GM10847 (cell line): Measurements from ENCODE around the gene DNAJC18.

Source experiments
- POLR2A ChIP-seq: IDR thresholded peaks from 2 replicates; pipeline ENCODE4 v1.6.1; 2011; ENCODE audit not compliant: insufficient read length; ENCODE audit errors: extremely low read depth

DNAJC18 gene

DNA sequence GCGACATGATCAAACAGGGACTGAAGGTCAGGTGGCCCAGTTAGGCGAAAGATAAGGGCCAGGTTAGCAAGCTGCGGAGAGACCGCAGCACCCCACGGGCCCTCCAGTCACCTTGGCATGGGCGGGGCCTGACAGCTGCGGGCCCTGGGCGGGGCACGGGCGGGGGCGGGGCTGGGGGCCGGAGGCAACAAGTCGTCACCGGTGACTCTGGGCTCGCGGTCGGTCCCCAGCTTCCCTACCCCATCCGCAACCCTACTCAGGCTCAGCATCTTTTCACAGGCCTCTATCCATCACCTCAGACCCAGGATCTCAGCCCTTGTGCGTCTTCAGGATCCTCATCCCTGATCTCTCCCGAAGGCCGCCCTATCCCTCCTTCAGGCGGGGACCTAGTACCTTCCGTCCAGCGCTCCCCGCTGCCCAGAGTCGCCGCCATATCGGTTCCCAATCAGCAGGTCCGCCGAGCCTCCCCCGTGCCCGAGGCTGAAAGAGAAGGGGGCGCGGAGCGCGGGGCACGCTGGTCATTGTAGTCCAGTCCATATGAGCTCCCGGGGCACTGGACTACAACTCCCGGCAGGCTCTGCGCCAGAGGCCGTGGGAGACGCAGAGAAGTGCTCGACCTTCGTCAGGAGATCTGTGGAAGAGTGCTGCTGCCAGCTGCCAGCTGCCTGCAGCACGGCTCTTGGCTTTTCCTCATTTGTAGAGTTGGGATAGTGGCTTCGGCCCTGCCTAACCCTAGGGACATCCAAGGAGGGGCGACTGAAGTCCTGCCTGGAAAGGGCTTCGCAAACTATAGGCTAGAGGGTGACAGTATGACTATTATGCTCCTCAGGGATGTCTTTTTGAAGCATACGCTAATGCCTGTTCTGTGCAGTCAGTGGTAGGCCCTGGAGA, at the start of gene DNAJC18:
Gene DNAJC18, minus strand, starts transcription at position 513 of the 891 bp plus-strand sequence. Its CDS starts 80 bp downstream, at position 433.
- TF ChIP-seq POLR2A: no peak

DNA sequence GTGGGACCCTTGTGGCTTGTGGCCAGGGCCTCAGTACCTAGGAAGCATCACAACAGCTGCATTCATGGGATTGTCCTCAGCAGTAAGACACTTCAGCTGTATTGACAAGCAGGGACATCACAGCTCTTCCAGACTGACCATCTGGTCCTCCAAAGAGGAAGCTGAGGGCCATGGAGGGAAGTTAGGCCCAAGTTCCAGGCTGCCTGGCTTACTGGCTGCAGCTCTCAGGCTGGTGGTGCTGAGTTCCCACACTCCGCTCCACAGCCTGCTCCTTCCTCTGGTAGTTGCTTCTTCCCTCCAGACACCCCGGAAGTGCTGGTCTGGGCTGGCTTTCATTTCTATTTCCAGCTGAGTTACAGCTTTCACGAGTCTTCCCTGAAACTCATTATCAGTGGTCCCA, 48.9 kb upstream of the DNAJC18 start:
- no peak for TF ChIP-seq POLR2A

DNA sequence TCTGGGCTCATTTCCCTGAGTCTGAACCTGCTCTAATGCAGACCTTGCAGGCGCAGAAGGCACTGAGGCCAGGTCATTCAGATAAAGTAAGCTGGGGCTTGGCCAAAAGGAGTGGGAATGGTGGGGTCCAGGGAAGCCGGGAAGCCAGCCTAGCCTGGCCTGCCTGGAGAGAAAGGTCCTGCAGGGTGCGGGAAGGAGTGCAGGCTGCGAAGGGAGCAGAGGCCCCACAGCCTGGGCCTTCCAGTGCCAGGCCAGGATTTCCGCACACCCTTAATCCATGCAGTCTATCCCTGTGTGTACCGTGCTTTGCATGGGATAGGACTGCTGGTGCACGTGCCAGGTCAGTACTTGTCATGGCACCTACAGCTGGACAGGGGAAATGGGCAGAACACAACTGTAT, 46.9 kb upstream of the DNAJC18 start:
- no peak for TF ChIP-seq POLR2A

DNA sequence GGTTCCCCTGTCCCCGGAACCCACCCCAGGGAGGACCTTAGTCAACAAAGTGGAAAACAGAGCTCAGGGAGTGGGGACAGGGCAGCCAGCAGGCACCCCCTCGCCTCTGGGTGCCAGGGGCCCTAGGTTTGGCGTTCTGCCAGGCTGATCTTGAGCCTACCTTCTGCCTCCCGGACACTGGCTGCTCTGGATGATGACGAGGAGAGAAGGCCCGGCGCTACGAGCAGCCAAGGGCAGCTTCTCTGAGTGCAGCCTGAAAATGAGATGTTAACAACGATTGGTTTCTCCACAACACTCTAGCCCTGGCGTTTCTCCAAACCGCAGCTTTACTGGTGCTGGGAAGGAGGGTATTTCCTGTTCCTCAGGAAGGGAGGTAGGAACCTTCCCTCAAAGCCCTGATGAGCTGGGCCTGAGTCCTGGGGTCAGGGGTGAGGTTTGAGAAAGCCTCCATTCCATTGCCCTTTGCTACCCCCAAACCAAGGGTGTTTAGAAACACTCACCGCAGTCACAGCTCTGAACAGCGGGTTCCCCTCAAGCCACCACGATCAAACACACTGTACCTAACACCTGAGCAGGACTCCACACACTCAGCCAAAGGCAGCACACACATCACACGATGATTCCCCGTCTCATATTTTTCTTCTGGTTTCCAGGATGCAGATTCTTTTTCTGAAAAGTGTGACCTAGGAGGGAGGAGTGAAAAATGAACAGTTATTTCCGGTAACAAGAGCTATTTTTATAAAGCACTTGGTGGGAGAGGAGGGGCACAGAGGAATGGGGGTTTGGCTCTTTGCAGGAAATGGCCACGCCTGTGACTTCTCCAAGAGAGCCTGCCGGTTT, 42.9 kb upstream of the DNAJC18 start, which contains the start of gene STING1:
Gene STING1, minus strand, starts transcription at position 709 of the 840 bp plus-strand sequence. CDS start 1,054 bp downstream, outside the sequence.
- no peak for TF ChIP-seq POLR2A

DNA sequence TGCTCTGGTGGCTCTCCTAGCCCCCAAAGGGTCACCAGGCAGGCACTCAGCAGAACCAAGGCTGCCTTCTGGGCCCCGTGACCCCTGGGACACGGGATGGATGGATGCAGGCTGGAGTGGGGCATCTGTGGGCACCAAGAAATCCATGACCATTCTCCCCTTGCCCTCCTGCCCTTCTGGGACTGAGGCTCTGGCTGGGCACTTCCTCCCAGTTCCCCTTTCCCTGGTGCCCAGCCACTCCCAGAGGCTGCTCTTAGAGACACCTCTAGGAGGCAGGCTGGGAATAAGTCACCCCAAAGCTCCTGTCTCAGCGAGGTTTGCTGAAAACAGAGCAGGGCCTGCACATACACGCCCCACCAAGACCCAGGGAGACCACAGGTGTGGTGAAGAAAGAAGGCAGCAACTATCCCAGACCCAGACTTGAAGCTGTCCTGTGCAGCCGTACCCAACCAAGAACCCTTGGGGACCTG, 42.3 kb upstream of the DNAJC18 start:
- no peak for TF ChIP-seq POLR2A

DNA sequence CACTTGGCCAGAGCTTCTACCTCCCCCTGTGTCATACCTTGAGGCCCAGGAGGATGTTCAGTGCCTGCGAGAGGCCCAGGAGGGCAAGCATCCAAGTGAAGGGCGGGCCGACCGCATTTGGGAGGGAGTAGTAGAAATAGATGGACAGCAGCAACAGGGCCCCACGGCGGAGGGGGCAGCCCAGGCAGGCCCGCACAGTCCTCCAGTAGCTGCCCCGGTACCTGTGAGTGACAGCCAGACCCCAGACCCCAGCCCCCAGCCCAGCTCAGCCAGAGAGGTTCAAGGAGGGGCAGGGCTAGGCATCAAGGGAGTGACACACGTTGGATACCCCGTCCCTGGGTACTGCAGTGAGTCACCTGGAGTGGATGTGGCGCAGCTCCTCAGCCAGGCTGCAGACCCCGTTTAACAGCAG, 41.8 kb upstream of the DNAJC18 start:
- TF ChIP-seq POLR2A: no peak

DNA sequence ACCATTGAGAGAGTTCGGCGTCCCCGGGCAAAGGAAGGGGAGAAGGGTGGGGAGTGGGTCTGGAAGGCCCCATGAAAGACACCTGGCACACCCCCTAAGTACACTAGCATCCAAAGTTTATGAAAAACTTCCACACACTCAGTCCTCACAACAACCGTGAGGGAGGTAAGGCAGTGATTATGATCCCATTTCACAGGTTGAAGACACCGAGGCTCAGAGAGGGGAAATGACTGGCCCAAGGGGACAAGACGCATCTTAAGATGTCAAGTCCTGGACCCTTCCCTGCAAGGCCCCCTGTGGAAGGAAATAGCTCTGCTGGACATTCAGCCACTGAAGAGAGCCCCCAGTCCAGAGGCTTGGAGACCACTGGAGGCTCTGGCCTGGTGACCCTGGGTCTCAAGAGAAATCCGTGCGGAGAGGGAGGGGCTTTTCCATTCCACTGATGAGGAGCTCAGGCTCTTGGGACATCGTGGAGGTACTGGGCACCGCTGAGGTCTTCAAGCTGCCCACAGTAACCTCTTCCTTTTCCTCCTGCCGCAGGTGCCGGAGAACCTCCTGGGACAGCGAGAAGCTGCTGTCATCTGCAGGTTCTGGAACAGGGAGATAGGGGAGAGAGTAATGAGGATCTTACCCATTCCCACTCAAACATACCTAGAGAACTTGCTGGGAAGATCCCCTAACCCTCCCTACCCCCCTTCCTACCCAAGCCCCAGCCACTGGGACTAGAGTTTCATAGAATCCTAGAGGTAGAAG, 36.7 kb upstream of the DNAJC18 start:
- TF ChIP-seq POLR2A: no peak

DNA sequence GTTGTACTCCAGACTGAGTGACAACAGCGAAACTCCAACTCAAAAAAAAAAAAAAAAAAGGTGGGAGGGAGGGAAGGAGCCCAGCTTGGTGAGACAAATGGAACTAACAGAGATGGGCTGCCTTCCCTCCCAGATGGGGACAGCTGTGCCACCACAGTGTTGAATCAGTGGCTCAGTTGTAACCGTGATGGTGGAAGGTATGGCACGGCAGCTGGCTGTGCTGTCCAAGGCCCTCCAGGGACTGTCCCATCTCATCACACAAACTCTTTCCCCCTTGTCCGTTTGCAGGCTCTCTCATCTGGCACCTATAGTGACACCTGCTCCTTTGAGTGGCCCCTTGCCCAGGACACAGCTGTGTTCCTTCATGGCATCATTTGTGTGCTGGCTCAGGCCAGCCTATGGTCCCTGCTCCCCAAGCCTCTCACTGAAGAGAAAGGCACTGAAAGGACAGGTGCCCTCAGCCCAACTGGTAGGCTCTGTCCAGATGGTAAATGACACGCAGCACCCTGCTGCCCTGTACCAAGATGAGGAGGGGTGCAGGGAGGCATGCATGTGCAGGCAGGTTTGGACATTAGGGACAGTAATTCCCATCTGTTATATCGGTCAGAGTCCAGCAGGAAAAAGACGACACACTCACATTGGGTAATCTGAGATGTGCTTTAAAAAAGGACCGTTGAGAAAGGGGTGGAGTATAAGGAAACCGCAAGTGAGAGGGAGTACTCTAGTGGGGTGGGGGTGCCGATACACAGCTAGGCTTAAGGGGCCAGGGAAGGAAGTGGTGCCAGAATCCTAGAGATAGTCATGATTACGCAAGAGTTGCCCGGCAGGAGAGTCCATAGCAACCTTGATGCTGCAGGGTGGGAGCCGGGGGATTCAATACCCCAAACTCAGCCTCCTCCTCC, 35.8 kb upstream of the DNAJC18 start:
- TF ChIP-seq POLR2A: no peak

DNA sequence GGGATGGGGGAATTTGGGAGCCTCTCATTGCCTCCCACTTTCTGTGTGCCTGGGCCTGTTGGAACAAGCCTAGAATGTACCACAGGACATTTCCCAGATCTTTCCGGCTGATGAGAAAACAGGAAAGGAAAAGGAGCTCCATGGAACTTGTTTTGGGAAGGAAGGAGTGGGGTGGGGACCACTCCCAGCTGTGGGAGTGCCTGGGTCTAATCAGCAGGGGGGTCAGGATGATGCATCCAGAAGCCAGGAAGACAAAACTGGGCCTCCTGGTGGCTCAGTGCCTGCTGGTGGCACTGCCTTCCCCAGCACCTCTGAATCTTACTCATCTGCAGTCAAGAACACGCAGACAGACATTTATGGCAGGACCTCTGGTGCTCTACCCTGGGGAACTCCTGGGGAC, 34.2 kb upstream of the DNAJC18 start:
- TF ChIP-seq POLR2A: no peak

DNA sequence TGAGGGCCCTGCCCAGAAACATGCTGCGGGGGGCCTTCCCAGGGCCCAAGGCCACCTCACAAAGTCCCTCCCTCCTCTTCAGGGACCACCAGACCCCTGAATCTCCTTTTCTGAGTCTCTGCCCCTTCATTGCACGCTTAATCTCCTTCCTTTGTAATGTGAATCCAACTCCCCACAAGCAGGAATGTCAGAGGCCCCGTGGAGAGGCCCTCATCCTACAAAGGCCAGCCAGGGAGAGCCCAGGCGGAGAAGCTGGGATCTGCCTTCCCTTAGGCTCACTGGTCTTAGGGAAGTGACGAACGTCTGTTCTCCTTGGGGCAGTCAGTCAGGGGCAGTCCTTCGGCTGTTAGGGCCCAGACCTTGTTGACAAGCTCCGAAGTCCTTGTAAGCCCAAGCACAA, 33.8 kb upstream of the DNAJC18 start:
- TF ChIP-seq POLR2A: no peak

DNA sequence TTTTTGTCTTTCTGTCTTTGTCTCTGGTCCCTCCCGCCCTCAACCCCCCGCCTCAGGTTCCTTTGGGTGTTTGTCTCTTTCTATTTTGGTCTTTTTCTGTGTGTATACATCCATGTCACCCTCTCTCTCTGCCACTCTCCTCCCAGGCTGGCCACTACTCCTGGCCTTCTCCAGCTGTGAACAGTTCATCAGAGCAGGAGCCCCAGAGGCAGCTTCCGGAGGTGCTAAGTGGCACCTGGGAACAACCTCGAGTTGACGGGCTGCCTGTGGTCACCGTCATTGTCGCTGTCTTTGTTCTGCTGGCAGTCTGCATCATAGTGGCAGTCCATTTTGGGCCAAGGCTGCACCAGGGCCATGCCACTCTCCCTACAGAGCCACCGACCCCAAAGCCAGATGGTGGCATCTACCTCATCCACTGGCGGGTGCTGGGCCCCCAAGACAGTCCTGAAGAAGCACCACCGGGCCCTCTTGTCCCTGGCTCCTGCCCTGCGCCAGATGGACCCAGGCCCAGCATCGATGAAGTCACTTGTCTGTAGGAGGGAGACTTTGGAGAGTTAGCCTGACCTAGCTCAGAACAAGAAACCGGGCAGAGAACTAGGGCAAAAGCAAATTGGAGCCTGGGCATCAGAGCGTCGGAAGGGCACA, 33.2 kb upstream of the DNAJC18 start:
- TF ChIP-seq POLR2A: no peak

DNA sequence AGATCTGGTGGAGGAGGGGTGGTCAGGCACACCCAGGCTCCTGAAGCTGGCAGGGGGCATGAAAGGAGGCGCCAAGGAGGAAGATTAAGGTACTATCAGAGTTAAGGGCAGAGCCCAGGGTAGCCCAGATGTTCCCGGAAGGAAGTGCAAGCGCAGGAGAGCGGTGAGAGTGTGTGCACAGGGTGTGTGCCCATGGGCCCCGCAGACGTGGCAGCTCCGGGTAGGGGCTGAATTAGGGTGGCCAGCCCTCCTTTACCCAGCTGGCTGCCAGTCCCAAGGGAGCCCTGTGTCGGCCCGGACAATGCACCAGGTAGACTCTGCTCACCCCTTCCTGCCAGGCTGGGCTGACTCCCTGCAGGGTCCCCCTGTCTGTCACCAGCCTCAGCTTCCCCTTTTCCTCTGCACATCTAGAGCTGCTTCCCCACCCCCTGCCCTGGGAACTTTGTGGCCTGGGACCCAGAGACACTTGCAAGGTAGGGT, 31.5 kb upstream of the DNAJC18 start, which contains the start of gene SMIM33:
Gene SMIM33, plus strand, starts transcription at position 184 of the 480 bp plus-strand sequence. Its CDS starts 118 bp downstream, at position 302.
- TF ChIP-seq POLR2A: no peak

DNA sequence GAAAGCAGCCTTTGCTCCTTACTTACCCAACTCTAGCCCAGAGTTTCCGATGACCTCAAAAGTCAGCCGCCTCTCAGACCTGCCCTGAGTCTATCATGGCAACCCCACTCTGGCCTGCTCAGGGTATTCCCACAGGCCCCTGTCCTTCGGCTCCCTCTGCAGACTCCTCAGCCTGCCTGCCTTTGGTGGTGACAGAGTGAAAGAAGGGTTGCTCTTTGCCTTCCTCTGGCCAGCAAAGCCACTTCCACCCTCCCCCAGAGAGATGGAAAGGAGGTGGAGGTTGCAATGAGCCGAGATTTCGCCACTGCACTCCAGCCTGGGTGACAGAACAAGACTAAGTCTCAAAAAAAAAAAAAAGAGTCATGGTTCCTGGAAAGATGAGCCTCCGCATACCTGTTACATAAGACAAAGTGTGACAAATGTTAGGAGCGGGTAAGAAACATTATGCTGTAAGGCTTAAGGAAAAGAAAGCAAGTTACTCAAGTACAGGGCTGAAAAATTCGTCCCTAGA, 29.2 kb upstream of the DNAJC18 start:
- no peak for TF ChIP-seq POLR2A
